Right lung (tissue), 5 donors: Measurements from ENCODE around the gene PPP1R2. TPM values are rescaled to one million over a fixed set of nuclear protein-coding genes. Genes with fewer than 3 reads are reported as not detected.

Source experiments
- DNase-seq, 2 donors: peaks; one replicate each; pipeline ENCODE4 v3.0.0-alpha.2; 2013
- polyA plus RNA-seq, 5 donors: library from polyadenylated mRNA; unstranded; fragments of 120-200 nt; gene quantifications; one replicate each; pipeline versions ENCODE4 v1.2.1 to v1.2.3, GENCODE V29; 2013; ENCODE audit warnings: inconsistent platforms in 1 of 5, low replicate concordance in 1 of 5; ENCODE audit not compliant: insufficient read length in 5 of 5, insufficient read depth in 1 of 5

Gene PPP1R2
- polyA plus RNA-seq, 5 donors, result 46.9 to 70.4 (median 59.7) TPM

DNA sequence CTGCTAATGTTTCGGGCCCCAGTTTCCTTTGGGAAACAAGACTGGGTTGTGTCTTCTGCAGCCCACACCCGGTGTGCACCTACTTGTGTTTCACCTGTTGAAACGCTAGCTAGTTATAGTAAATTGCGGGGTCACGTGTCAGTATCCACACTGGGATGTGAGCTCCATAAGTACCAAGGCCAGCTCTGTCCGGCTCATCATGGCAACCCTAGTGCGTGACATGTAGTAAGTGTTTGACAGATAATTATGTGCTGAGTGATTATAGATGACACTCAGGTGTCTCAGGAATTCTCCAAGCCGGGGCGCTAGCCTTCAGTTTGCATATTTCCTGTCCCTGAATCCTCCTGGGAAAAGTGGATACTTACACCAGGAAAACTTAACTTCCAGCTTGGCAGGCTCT, 27.8 kb upstream of the PPP1R2 start:
- no peak for DNase-seq

DNA sequence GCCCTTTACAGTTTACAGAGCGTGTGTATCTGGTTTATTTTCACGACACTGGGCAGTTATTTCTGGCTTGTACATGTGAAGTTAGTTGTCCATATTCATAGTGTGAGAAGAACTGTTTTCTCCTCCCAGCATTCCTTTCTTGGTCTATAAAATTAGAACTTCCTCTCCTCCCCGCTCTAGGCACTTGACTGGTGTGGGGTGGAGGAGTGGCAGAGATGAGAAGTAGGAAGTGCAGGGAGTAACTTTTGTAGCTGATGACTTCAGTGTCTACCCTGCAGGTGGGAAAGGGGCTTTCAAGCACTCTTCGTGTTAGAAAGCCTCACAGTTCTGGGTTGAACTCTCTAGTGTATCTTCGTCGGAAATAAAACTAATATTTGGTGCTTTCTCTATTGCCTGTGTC, 27.2 kb upstream of the PPP1R2 start:
- no peak for DNase-seq

DNA sequence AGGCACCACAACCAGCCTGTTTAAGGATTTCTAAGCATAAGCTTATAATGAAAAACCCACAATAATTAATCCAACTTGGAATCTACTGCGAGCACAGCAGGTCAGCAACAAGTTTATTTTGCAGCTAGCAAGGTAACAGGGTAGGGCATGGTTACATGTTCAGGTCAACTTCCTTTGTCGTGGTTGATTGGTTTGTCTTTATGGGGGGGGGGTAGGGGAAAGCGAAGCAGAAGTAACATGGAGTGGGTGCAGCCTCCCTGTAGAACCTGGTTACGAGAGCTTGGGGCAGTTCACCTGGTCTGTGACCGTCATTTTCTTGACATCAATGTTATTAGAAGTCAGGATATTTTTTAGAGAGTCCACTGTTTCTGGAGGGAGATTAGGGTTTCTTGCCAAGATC, 25.5 kb upstream of the PPP1R2 start:
- no peak for DNase-seq

DNA sequence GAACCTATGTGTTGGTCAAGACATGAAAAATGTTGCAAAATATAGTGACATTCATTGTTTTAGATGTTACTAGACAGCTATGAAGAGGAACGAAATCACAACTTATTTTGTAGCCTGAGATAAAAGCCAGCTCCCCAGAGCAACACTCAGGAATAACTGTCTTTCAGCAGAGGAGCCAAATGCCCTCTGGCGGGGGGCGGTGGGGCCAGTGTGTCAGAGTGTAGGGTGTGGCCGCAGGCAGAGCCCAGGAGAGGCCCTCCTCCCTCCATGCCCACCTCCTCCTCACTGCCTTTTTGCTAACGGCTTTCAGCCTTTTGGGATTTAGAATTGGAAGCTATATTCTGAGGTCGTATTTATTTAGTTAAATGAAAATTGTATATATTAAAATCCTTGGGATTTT, 23.7 kb upstream of the PPP1R2 start:
- DNase-seq, result no peak

DNA sequence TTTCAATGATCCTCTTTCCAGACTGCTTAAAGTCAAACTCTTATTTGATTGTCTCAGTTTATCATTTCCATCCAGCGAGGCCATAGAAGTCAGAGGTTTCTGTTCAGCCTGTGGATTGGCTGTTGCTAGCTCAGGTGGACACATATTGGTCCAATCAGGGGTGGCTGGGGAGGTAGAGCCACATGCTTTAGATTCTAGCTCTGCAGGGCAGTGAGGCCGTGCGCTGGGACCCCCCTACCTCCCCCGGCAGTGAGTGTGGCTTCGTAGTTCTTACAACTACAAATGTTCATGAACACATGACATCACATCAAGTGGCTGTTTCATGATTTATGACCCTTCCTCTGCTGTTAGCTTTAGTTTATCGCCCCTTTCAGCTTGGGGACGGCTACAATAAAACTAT, 22.6 kb upstream of the PPP1R2 start:
- DNase-seq, result no peak

DNA sequence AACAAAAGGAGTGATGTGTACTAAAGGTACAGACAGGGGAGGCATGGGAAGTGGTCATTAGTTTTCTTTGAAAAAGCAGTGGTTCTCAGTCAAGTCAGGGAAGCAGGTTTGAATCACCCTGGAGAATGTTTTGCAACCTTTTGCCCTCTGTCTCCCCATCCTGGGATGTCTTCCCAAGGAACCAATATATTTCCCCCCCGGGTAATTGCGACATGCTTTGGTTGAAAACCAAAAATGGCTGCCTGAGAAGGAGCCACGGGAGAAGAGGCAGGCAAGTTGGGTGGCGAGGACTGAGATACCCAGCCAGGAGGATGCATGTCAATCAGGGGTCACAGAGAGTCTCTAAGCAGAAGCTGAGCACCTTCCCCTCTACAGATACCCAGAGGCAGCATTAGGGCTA, 20.2 kb upstream of the PPP1R2 start:
- no peak for DNase-seq

DNA sequence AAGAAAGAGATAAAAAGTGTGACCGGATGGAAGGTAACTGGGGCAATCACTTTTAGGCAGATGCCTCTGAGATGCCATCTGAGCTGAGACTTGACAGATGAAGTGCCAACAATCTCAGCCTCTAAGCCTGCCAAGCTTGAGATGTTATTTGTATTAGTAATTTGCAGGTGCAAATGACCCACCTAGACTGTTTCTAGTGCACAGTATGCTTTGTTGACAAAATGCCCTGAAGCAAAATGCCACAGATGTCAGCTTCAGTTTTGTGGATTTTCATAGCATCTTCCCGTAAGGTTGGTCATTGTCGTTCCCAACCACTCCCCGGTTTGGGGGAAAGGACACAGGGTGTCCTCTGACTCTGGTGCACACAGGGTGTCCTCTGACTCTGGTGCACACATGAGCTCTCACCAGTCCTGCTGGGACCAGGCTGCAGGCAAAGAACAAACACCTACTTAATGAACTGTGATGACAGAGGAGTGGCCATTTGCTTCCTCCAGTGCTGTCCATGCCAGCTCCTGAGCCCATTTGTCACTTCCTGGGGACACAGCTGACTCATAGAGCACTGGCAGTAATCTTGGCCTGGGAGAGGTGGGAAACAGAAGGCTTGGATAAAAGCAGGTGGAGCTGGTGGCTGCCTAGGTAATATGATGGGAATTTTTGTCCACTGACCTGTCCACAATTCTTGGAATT, 16.7 kb upstream of the PPP1R2 start:
- no peak for DNase-seq

DNA sequence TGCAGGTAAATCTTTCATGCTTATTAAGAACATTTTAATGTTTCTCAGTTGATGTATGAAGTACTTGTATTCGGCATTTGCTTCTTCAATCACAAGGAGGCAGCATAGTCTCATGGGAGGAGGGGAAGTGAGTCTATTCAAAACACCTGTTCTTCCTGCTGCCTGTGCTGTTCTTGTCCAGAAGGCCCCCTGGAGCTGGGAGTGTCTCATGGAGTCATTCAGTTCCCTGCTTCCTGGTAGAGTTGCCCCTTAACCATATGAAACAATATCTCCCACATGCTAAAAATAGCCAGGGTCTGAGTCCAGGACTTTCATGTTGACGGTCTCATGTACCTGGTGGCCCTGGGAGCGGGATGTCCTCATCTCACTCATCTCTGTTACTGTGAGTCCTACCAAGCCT, 15.5 kb upstream of the PPP1R2 start:
- peak in 1 of 2 donors; percentile 23 for DNase-seq

DNA sequence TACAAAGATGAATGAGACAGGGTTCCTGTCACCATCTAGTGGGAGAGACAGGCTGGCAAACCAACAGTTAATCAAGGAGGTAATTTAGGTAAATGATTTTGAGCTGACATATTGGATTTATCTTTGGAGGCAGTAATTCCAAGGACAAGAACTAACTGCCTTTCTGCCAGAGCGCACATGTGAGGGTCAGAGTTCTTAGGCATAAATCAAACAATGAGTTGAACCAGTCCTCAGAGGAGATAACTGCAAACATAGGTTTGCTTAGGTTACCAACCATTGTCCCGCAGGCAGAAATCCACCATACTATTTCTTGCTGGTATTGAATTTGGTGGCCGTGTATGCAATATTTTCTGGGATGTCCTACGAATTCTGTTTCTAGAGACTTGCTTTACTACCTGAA, 14.2 kb upstream of the PPP1R2 start:
- DNase-seq, result no peak

DNA sequence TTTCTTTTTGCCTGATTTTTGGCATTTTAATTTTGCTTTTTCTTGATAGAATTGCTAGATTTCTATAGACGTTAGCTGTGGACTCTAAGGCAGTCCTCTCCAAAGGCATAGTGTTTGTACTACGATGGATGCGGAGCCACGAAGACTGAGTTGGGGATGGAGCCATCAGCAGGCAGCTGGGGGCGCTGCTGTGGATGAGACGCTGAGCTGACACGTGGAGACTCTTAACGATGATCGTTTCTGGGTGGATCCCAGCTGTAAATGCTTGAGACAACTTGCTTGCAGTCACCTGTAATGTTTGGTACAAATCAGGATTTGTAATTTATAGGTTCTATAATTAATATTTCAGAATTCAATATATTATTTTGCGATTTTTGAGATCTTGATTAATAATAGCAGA, 13.3 kb upstream of the PPP1R2 start:
- DNase-seq, result no peak

DNA sequence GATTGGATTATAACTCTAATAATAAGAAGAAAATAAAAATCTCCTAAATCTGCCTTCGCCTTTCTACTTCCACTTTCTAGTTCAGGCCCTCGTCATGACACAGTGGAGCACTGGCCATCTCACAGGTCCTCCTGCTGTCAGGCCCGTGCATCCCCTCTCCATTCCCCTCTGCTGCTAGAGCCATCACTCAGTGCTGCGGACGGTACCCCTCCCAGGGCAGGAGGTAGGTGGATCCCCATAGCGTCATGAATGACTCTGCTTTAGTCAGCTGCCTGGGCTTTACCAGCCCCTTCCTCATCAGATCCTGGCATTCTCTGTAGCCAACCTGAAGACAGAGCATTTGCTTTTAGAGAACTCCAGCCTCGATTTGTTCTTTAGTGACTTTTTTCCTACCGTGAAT, 12.0 kb upstream of the PPP1R2 start:
- DNase-seq, result no peak

DNA sequence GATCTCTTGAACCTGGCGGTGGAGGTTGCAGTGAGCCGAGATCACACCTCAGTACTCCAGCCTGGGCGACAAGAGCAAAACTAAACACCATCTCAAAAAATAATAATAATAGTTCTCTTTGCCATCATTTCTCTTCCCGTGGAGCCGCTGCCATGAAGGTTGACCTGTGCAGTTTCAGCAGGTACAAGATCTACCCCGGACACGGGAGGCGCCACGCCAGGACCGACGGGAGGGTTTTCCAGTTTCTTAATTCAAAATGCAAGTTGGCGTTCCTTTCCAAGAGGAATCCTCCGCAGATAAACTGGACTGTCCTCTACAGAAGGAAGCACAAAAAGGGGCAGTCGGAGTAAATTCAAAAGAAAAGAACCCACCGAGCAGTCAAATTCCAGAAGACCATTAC, 11.3 kb upstream of the PPP1R2 start:
- no peak for DNase-seq

DNA sequence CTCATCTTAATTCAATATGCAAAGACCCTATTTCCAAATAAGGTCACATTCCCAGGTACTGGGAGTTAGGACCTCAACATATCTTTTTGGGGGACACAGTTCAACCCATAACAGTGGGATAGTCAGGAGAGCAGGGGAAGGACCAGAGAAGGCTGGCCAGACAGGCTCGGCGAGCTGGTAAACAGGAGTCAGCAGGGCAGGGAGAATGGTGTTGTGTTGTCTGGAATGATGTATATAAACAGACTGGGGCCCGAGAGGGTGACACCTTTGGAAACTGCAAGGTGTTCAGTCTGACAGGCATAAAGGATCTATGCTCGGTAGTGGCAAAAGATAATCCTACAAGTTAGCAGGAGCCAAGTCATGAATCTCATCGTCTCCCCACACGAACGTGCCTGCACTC, 10.1 kb upstream of the PPP1R2 start:
- no peak for DNase-seq

DNA sequence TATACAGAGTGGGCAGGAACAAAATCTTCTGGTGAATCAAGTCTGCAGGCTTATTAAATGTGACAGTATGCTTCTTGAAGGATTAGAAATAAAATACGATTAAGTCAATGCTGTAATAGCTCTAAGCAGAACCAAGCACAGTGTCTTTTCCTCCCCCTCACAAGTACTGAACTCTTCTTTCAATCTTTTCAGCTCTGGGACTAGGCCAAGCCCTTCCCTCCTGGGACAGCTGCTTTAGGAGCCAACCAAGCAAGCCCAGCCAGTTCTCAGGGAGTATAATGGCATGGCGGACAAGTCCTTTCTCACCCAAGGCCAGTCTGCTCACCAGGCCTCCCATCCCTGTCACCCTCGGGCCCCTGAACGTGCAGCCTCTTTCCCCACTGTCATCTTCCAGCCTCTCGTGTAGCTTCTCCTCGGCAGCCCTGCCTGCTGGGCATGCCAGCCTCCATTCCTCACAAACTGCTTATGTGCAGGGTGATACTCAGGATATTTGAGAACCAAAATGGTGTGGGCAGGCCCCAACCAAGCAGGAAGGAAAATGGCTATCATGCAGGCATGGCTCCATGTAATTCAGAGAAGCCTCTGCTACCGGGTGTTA, 8.4 kb upstream of the PPP1R2 start:
- DNase-seq, result no peak

DNA sequence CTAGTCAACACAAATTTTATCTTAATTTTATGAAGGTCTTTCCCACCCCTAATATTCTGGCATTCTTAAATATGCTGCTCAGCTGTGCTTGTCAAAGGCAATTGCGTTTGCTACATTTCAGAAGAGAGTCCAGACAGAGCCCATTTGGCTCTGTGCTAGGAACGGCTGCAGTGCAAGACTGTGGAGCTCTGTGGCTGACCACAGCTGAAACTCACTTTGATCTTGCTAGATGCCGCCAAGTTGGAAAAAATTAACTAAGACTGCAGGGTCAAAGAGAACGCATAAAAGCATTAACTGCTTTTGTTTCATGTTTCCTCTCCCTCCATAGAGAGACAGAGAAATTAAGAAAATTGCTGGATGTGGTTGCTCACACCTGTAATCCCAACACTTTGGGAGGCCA, 7.6 kb upstream of the PPP1R2 start:
- peak in 1 of 2 donors; percentile 39 for DNase-seq

DNA sequence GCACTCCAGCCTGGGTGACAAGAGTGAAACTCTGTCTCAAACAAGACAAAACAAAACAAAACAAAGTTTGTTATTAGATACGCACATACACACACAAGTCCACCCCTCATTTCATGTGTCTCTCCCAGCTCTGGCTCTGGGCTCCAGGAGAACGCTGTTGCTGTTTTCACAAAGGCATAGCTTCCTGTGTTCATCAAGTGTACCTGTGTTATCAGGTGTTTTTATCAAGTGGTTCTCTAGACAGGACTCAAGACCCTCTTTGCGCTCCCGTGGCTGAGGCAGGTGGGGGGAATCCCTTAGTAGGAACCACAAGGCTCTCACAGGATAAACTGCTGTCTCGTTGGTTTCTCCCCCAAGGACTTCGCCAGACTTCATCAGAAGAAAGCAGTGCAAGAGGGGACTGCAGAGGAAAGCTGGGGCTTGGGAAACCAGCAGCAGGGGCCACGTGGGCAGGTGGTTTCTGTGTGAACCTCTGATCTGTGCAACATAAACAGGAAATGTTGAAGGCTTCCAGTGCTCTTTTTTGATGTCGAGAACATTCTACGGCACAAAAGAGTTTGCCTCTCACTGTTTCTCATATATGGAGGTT, 6.9 kb upstream of the PPP1R2 start:
- DNase-seq, result no peak

DNA sequence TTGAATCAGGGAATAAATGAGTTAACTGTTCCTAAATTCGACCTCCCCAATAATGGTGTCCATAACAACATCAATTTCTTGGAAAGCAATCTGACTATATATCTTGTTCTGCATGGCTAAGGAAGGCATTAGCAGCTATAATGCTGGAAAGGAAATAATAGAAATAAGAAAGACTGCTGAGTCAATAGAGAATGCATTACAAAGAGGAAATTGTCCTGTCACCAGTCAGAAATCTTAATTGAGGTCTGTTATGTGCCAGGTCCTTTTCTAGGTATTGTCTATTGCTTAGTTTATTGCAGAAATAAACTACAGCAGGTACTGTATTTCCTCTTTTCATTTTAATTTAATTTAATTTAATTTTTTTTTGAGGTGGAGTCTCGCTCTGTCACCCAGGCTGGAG, 5.9 kb upstream of the PPP1R2 start:
- no peak for DNase-seq

DNA sequence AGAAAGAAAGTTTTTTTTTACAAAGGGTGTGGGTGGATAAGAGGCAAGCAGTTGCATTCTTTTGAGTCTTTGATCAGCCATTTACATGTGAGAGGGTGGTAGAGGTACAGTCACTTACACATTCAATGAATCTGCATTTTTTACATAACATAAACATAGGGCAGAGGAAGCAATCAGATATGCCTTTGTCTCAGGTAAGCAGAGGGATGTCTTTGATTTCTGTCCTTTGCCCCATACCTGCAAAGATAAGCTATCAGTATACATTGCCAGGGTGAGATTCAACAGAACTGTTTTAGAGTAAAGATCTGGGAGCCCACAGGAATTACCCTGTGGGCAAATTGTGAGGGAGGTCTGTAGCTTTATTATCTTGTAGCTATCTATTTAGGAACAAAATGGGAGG, 5.4 kb upstream of the PPP1R2 start:
- no peak for DNase-seq

DNA sequence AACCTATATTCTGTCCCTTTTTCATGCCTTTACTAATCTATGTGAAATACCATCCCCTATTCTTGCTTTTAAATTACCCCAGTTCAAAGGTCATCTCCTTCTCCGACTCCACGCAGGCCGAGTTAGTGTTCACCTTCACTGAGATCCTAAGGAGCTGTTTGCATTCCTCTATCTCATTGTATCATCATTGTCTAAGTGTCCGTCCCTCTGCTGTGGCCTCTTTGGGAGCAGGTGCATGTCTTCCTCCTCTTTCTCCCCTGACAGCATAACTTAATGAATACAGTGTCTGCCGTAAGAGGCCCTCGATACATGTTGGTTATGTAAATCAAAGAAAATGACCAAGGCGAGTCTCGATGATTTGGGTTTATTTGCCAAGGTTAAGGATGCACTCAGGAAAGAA, 4.9 kb upstream of the PPP1R2 start:
- DNase-seq, result no peak

DNA sequence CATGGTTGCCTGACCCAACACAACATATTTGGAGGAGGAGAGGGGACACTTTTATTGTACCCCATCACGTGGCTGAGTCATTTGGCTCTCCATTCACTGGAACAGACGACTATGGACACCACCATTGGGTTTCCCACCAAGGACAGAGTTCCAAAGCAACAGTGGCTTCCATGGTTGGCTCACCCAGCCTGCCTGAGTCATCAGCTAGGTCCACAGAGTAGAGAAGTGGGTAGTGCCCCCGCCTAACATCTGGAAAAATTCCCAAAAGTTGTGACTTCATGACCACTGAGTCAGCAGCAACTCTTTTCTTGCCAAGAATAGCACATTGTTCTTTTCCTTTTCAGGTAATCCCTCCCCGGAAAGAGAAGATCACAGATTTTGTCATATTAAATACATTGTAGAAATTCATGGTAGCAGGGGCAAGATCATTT, 3.0 kb upstream of the PPP1R2 start:
- no peak for DNase-seq

DNA sequence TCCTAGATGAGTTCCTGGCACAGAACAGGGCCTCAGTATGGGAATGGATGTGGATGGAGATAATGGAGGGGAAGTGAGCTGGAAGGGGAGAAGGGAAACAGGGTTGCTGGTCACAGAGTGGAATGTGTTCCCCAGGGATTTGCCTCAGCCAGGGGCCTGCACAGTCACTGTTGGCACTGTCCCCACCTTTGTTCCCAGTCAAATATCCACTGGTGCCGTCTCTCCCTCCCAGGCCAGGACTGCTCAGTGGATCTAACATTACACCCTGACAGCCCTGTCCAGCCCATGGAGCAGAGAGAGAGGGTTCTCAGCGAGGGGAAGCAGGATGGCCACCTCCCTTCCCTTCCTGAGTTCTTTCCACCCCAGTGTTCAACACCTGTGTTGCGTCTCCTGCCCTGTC, 1.5 kb upstream of the PPP1R2 start:
- DNase-seq, result no peak

DNA sequence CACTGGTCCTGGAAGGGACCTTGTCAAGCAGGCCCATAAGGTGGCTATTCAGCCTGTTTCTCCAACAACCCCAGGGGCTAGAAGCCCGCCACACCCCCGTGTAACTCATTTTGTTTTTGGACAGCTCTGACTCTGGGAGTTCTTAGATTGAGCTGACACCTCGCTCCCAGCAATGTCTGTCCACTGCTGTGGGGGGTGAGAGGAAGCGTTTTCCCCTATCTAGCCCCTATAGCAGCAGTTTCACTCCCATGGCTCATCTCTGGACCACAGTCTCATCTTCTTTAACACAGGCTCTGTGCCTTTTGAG, 1.1 kb upstream of the PPP1R2 start:
- DNase-seq, result no peak

DNA sequence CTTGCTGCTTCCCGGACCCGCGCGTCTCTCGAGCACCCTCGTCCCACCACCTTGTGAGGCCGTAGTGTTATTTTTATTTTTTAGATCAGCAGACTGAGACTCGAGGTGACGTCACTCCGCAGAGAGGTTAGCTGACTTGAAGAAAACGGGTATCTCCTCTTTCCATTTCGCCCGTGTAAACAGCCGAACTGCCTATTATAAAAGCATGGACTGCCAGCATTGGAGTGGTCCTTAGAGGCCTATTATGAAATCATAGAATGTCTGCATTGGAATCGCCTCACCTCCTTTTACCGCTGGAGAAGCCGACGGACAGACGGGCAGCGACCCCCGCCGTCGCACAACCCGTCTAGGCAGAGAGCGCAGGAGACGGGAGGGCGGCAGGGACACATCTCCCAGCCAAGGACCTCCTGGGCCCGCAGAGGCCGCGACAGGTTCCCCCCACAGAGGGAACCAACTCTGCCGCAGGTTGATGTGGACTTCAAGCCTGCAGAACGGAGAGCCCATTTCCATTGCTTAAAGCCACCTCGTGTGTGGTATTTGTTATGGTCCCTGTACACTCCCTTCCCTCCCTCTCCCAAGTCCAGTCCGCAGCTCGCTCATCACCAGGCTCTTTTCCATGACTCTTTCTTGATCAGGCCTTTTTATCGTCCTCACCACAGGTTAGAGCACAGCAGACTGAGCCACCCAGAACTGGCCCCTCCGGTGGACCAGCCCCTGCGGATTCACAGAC, 540 bp upstream of the PPP1R2 start:
- no peak for DNase-seq
